Naive thymus-derived CD8-positive, alpha-beta T cell (primary cell): ENCODE data around the gene SLC22A16. TPM values are rescaled to one million over a fixed set of nuclear protein-coding genes. Genes with fewer than 3 reads are reported as not detected.
"Not testable (repeated sequence)": the region's sequence is repeated elsewhere in the genome, so short reads cannot be mapped to it uniquely, and the experiment has no call there.

Source experiments
- ATAC-seq, 2 donors: fragments of 150-1000 bp; cut with Tn5 transposase in 1 of 2; sonication (Bioruptor Pico), chemical (Tn5 transposase) in 1 of 2; 1 replicate in 1 of 2; 2 replicates in 1 of 2; pipeline ENCODE4 v1.10.0; 2021; ENCODE audit warnings: mild to moderate bottlenecking in 2 of 2, moderate library complexity in 2 of 2
- POLR2A ChIA-PET: fragments of 350-600 bp; sonication (Branson Sonifier 250); formaldehyde crosslinking; loops from one replicate; lab custom pipeline; 2021; ENCODE audit warnings: antibody characterized with exemption; lab: Charles Lee
- DNase-seq, 10 donors: peaks; one replicate each; pipeline versions ENCODE4 v3.0.0 to v3.0.0-alpha.2; 2020 to 2022
- H3K27ac Mint-ChIP-seq, 10 donors: one replicate each; pipeline ENCODE4 v1.8.0; 2020 to 2022; ENCODE audit warnings: mild to moderate bottlenecking in 10 of 10, mixed read lengths in 10 of 10, moderate library complexity in 4 of 10, inconsistent platforms in 1 of 10
- H3K27me3 Mint-ChIP-seq, 5 donors: one replicate each; pipeline ENCODE4 v1.8.0; 2021 to 2022; ENCODE audit warnings: mixed read lengths in 5 of 5
- H3K36me3 Mint-ChIP-seq, 3 donors: one replicate each; pipeline ENCODE4 v1.8.0; 2020 to 2022; ENCODE audit warnings: mixed read lengths in 3 of 3, mild to moderate bottlenecking in 2 of 3, inconsistent platforms in 1 of 3
- H3K4me1 Mint-ChIP-seq, 4 donors: one replicate each; pipeline ENCODE4 v1.8.0; 2021 to 2022; ENCODE audit warnings: mixed read lengths in 4 of 4
- H3K4me3 Mint-ChIP-seq, 10 donors: one replicate each; pipeline ENCODE4 v1.8.0; 2020 to 2022; ENCODE audit warnings: mild to moderate bottlenecking in 10 of 10, mixed read lengths in 10 of 10, moderate library complexity in 6 of 10, inconsistent platforms in 1 of 10
- H3K9me3 Mint-ChIP-seq, 9 donors: one replicate each; pipeline ENCODE4 v1.8.0; 2020 to 2022; ENCODE audit warnings: mixed read lengths in 9 of 9, mild to moderate bottlenecking in 3 of 9, inconsistent platforms in 1 of 9, moderate library complexity in 1 of 9
- polyA plus RNA-seq, 3 donors: library from polyadenylated mRNA; unstranded; fragments of 300-500 nt; fragmentation: Illumina TruSeq; gene quantifications; one replicate each; pipeline ENCODE4 v1.2.3, GENCODE V29; 2021
- total RNA-seq, 8 experiments: library from RNA in 2 of 8; stranded (reverse) in 2 of 8; gene quantifications; one replicate each; pipeline ENCODE4 v1.2.3 and lab custom pipeline; 2021 to 2026

The SLC22A16 gene
- total and polyA plus RNA-seq, 5 experiments from 2014 or later = not detected

- POLR2A ChIA-PET = no interaction called here
- no peaks in the 10 kb centered on the region for H3K4me1 Mint-ChIP-seq
- H3K4me3 Mint-ChIP-seq = no peak overlapping the region
- no peak for DNase-seq
- H3K27ac Mint-ChIP-seq = no peak overlapping the region
- H3K36me3 Mint-ChIP-seq = peaks cover 0 to 21% (median 16%) of the 10 kb centered on the region in 3 donors
- H3K9me3 Mint-ChIP-seq = peaks cover 8 to 52% (median 31%) of the 10 kb centered on the region in 9 donors
- peaks cover 2 to 13% (median 4%) of the 10 kb centered on the region in 5 donors for H3K27me3 Mint-ChIP-seq
- no peak for ATAC-seq
Measured at GRCh38 chr6:110459137-110459536, 17.3 kb downstream of the SLC22A16 start.

DNA sequence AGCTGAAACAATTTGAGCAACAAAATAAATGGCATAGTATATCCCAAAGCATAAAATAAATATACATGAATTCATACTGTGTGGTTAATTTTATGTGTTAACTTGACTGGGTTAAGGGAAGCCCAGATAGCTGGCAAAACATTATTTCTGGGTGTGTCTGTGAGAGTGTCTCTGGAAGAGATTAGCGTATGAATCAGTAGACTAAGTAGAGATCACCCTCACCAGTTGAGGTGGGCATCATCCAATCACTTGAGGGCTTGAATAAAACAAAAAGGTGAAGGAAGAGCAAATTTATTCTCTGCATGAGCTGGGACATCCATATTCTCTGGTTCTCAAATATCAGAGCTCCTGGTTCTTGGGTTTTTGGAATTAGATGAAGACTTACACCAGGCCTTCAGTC, 17.9 kb downstream of the SLC22A16 start:
- ATAC-seq = no peak
- H3K27ac Mint-ChIP-seq = no peak overlapping the region

DNA sequence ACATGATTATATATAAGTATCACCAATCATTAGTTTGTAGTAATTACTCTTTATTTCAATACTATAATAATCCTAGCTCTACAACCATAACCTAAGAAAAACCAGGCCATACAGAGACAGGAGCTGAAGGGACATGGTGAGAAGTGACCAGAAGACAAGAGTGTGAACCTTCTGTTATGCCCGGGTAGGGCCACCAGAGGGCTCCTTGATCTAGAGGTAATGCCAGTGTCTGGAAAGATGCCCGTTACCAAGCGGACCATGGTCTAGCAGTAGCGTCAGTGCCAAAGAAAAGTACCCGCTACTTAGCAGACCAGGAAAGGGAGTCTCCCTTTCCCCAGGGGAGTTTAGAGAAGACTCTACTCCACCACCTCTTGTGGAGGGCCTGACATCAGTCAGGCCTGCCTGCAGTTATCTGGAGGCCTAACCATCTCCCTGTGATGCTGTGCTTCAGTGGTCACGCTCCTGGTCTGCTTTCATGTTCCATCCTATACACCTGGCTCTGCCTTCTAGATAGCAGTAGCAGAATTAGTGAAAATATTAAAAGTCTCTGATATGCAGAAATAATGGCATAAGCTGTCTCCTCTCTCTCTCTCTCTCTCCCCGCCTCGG, 18.7 kb downstream of the SLC22A16 start:
- DNase-seq, POLR2A ChIA-PET, H3K27ac Mint-ChIP-seq, H3K4me1 Mint-ChIP-seq, H3K4me3 Mint-ChIP-seq, ATAC-seq: not testable (repeated sequence)
- Mint-ChIP-seq H3K9me3 (peaks cover 0 to 38% (median 16%) of the 10 kb centered on the region in 9 donors), H3K27me3 (peaks cover 2 to 13% (median 5%) of the 10 kb centered on the region in 5 donors), H3K36me3 (peaks cover 0 to 10% (median 5%) of the 10 kb centered on the region in 3 donors)

More for the DNA sequence above, 17.9 kb downstream of the SLC22A16 start:
- Mint-ChIP-seq H3K36me3 (peaks cover 0 to 15% (median 9%) of the 10 kb centered on the region in 3 donors), H3K4me1 (no peaks in the 10 kb centered on the region), H3K9me3 (peaks cover 1 to 46% (median 24%) of the 10 kb centered on the region in 9 donors), H3K27me3 (peaks cover 2 to 13% (median 3%) of the 10 kb centered on the region in 5 donors), H3K4me3 (no peak overlapping the region)
- no peak for DNase-seq
- POLR2A ChIA-PET = no interaction called here

GRCh38 chr6:110456694-110457093, 19.7 kb downstream of the SLC22A16 start:
- DNase-seq (no peak), ATAC-seq (no peak)
- peaks cover 4 to 15% (median 7%) of the 10 kb centered on the region in 5 donors for H3K27me3 Mint-ChIP-seq
- no peaks in the 10 kb centered on the region for H3K4me1 Mint-ChIP-seq
- no peak overlapping the region for H3K27ac Mint-ChIP-seq
- POLR2A ChIA-PET = no interaction called here
- H3K4me3 Mint-ChIP-seq = no peak overlapping the region
- H3K9me3 Mint-ChIP-seq = peaks cover 0 to 28% (median 7%) of the 10 kb centered on the region in 9 donors
- peaks cover 0 to 4% (median 0%) of the 10 kb centered on the region in 3 donors for H3K36me3 Mint-ChIP-seq

DNA sequence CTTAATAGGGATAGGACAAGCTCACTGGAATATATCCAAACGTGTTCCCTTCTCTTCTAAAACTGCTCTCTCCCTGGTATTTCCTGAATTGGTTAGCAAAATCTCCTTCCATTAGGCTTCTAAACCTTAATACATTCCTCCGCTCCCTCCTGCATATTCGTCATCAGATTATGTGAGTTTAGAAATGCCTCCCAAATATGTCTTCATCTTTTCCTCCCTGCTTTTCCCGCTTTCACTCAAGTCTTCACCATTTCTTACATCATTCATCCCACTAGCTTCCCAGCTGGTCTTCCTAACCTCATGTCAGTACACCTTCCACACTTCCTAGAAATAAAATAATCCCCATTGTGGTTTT, 26.9 kb downstream of the SLC22A16 start:
- no peak for ATAC-seq
- Mint-ChIP-seq H3K27me3 (peaks cover 0 to 8% (median 5%) of the 10 kb centered on the region in 5 donors), H3K4me3 (no peak overlapping the region), H3K9me3 (no peaks in the 10 kb centered on the region), H3K36me3 (no peaks in the 10 kb centered on the region), H3K4me1 (no peaks in the 10 kb centered on the region), H3K27ac (no peak overlapping the region)
- no peak for DNase-seq
- POLR2A ChIA-PET = no interaction called here

GRCh38 chr6:110448846-110449540, 27.4 kb downstream of the SLC22A16 start:
- H3K9me3 Mint-ChIP-seq = no peaks in the 10 kb centered on the region
- DNase-seq (no peak), ATAC-seq (no peak)
- no peaks in the 10 kb centered on the region for H3K36me3 Mint-ChIP-seq
- POLR2A ChIA-PET = no interaction called here
- H3K27me3 Mint-ChIP-seq = peaks cover 0 to 8% (median 5%) of the 10 kb centered on the region in 5 donors
- no peaks in the 10 kb centered on the region for H3K4me1 Mint-ChIP-seq
- no peak overlapping the region for H3K4me3 Mint-ChIP-seq
- no peak overlapping the region for H3K27ac Mint-ChIP-seq

DNA sequence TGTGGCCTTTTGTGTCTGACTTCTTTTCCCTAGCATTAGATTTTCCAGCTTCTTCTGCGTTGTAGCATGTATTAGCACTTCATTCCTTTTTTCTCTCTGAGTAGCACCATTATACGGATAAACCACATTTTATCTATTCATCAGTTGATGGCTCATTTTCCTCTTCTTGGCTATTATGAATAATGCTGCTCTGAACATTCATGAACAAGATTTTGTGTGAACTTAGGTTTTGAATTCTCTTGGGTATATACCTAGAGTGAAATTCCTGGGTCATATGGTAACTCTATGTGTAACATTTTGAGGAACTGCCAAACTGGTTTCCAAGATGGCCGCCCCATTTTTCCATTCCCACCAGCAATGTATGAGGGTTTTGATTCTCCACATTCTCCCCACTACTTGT, 28.7 kb downstream of the SLC22A16 start:
- no peak overlapping the region for H3K4me3 Mint-ChIP-seq
- no peak overlapping the region for H3K27ac Mint-ChIP-seq
- no peaks in the 10 kb centered on the region for H3K9me3 Mint-ChIP-seq
- no peaks in the 10 kb centered on the region for H3K4me1 Mint-ChIP-seq
- H3K36me3 Mint-ChIP-seq = no peaks in the 10 kb centered on the region
- no peak for DNase-seq
- peaks cover 0 to 8% (median 4%) of the 10 kb centered on the region in 5 donors for H3K27me3 Mint-ChIP-seq
- POLR2A ChIA-PET = no interaction called here
- ATAC-seq = no peak

- H3K27ac Mint-ChIP-seq = no peak overlapping the region
- H3K27me3 Mint-ChIP-seq = peaks cover 0 to 5% (median 0%) of the 10 kb centered on the region in 5 donors
- H3K9me3 Mint-ChIP-seq = no peaks in the 10 kb centered on the region
- DNase-seq (no peak), ATAC-seq (no peak)
- H3K4me3 Mint-ChIP-seq = no peak overlapping the region
- no peaks in the 10 kb centered on the region for H3K36me3 Mint-ChIP-seq
- POLR2A ChIA-PET = no interaction called here
- no peaks in the 10 kb centered on the region for H3K4me1 Mint-ChIP-seq
Measured at GRCh38 chr6:110446405-110446804, 30.0 kb downstream of the SLC22A16 start.

- ATAC-seq (no peak), DNase-seq (no peak)
- POLR2A ChIA-PET = no interaction called here
- Mint-ChIP-seq H3K4me1 (peaks cover 0 to 2% (median 0%) of the 10 kb centered on the region in 4 donors), H3K9me3 (peaks cover 0 to 3% (median 0%) of the 10 kb centered on the region in 9 donors), H3K27me3 (peaks cover 3 to 16% (median 5%) of the 10 kb centered on the region in 5 donors), H3K36me3 (peaks cover 0 to 5% (median 0%) of the 10 kb centered on the region in 3 donors), H3K4me3 (no peak overlapping the region), H3K27ac (no peak overlapping the region)
Measured at GRCh38 chr6:110440026-110440425, 36.4 kb downstream of the SLC22A16 start.

DNA sequence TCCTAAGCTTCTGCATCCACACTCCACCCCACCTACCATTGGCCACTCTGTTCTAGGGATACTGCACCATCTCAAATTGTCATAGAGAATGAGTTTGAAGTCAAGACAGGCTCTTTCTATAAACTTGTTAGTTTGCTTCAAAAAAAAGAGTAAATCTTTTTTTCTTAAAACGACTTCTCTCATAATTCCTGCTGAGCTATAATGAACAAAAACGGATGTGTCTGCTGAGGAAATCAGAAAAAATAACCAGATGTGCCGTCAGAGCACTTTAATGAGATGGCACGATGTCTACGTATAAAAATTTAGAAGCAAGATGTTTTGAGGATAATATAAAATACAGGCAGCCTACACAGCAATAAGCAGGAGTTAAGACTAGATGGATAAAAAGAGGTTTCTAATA, 37.1 kb downstream of the SLC22A16 start:
- H3K4me1 Mint-ChIP-seq = peaks cover 0 to 2% (median 0%) of the 10 kb centered on the region in 4 donors
- ATAC-seq (no peak), DNase-seq (no peak)
- H3K27me3 Mint-ChIP-seq = peaks cover 3 to 16% (median 5%) of the 10 kb centered on the region in 5 donors
- POLR2A ChIA-PET = no interaction called here
- H3K36me3 Mint-ChIP-seq = peaks cover 0 to 7% (median 0%) of the 10 kb centered on the region in 3 donors
- H3K4me3 Mint-ChIP-seq = no peak overlapping the region
- H3K9me3 Mint-ChIP-seq = peaks cover 0 to 4% (median 0%) of the 10 kb centered on the region in 9 donors
- H3K27ac Mint-ChIP-seq = no peak overlapping the region

- no peak overlapping the region for H3K4me3 Mint-ChIP-seq
- POLR2A ChIA-PET = no interaction called here
- no peak for ATAC-seq
- H3K4me1 Mint-ChIP-seq = peaks cover 0 to under 1% (median 0%) of the 10 kb centered on the region in 4 donors
- peaks cover 0 to 4% (median 0%) of the 10 kb centered on the region in 9 donors for H3K9me3 Mint-ChIP-seq
- no peak for DNase-seq
- peaks cover 0 to 7% (median 0%) of the 10 kb centered on the region in 3 donors for H3K36me3 Mint-ChIP-seq
- no peak overlapping the region for H3K27ac Mint-ChIP-seq
- peaks cover 2 to 5% (median 2%) of the 10 kb centered on the region in 5 donors for H3K27me3 Mint-ChIP-seq
Measured at GRCh38 chr6:110434961-110435602, 41.3 kb downstream of the SLC22A16 start.

- no peak for ATAC-seq
- Mint-ChIP-seq H3K27me3 (peaks cover 0 to 13% (median 2%) of the 10 kb centered on the region in 5 donors), H3K27ac (no peak overlapping the region), H3K36me3 (peaks cover 0 to 7% (median 0%) of the 10 kb centered on the region in 3 donors), H3K4me1 (no peaks in the 10 kb centered on the region), H3K9me3 (peaks cover 0 to 4% (median 0%) of the 10 kb centered on the region in 9 donors), H3K4me3 (no peak overlapping the region)
- POLR2A ChIA-PET = no interaction called here
- DNase-seq = no peak
Measured at GRCh38 chr6:110432285-110432900, 44.0 kb downstream of the SLC22A16 start.
